HG03565 (cell line): ENCODE results near the gene GATA6.

Experiments used
- ATAC-seq: cut with Tn5 transposase; IDR thresholded peaks from one replicate; pipeline ENCODE4 v1.9.1; 2021; ENCODE audit warnings: mild to moderate bottlenecking, moderate library complexity; ENCODE audit not compliant: unreplicated experiment

Gene GATA6

DNA sequence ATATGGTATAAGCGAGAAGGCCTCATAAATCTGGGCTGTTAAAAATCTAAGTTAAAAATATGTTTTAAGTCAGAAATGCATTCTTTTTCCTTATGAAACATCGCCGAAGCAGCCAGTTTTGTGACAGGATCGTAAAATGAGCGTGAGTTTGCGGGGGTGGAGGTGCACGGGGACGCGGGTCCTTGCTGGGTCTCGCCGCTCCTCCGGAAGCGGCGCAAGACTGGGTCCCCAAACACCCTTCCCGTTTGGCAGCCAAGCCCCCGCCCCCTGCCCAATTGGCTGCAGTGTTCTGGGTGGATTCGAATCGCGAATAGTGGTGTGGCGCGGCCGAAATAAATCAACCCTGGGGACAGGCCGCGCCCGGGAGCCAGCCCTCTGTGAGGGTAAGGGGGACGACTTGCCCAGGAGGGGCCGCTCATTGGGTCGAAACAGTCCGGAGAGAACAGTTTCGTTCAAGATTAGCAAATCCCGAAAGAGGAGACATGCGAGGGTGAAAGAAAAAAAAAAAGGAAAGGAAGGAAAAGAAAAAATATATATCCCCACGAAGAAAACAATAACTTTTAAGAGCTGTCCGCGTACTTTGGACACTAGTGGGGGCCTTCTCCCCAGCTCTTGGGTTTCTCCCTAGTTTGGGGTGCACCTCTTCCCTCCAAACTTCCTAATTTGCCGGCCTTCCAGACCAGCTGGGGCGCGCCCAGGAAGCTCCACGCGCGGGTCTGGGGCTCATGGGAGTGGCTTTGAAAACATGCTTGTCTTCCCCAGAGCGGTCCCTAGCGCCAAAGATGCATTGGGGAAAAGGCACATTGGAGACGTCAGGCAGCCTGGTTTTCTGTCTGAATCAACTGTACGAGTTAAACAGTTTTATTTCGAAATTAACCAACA is 3.1 kb upstream of the GATA6 start:
- ATAC-seq: no peak

DNA sequence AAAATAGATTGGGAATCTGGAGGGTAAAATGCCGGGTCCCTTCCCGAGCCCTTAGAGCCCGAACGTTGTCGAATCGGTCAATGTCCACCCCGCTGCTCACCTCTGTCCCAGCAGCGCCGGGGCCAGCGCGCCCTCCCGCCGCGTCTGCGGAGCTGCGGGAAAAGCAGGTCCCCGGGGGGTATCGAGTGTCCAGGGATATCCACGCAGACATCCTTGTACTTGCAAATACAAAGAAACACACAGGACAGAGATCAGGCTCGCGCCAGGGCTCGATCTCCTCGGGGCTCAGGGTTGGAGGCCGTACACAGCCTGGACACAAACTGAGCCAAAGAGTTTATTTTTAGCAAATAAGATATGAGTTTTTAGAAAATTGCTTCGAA is 2.3 kb upstream of the GATA6 start:
- ATAC-seq: no peak

- no peak for ATAC-seq
These were observed 1.7 kb upstream of the GATA6 start for GRCh38 chr18:22167471-22168241.

GRCh38 chr18:22168360-22168921 is 948 bp upstream of the GATA6 start:
- no peak for ATAC-seq

DNA sequence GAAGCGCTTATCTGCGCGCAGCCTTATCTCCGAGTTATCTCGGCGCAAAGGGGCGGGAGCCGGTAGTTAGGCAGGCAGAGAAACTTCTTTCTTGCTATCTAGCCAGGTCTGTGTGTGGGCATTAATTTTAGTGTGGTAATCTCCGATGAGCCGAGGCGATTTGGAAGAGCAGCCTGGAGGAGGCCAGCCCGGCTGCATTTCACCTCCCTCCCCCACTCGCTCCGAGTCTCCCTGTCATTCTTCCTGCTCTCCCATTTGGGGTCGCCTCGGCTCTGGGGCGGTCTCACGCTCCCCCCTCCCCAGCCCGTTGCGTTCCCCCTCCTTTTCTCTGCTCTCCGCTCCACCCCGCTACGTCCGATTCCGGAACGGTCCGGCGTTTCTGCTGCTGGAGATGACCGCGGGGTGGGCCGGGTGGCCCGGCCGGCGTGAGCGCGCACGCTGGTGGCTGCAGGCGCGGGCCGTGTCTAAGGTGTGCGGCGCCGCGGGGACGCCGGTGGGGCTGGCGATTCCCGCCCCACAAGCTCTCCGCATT is 566 bp downstream of the GATA6 start:
- no peak for ATAC-seq

DNA sequence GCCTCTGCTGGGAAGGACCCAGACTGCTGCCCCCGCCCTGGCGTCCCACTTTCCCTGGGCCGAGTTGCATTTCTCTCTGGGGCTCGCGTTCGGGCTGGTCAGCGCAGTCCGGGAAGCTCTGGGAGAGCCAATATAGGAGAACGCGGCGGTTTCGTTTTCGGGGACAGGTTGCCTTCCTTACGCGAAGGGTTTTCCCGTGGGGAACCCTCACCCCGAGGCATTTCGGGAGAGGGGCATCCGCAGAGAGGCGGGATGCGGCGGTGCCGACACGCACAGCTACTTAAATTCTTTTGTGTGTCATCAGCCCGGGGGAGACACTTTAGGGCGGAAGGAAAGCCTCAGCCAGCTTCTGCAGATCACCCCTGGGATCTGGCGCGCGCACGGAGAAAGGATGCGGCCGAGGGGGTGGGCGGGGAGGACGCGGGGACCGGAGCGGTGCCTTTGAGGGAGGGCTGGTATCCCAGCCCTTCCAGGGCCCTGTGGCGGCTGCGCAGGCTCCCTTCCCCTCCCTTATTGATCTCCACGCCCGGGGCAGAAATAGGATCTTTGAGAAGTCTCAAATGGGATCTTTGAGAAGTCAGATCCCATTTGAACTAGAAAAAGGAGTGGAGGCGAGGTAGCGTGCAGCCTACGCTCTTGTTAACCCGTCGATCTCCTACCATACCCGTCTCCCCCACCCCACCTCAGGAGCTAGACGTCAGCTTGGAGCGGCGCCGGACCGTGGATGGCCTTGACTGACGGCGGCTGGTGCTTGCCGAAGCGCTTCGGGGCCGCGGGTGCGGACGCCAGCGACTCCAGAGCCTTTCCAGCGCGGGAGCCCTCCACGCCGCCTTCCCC is 1.2 kb downstream of the GATA6 start:
- no peak for ATAC-seq

GRCh38 chr18:22171258-22172119 is 2.1 kb downstream of the GATA6 start:
- ATAC-seq: no peak

DNA sequence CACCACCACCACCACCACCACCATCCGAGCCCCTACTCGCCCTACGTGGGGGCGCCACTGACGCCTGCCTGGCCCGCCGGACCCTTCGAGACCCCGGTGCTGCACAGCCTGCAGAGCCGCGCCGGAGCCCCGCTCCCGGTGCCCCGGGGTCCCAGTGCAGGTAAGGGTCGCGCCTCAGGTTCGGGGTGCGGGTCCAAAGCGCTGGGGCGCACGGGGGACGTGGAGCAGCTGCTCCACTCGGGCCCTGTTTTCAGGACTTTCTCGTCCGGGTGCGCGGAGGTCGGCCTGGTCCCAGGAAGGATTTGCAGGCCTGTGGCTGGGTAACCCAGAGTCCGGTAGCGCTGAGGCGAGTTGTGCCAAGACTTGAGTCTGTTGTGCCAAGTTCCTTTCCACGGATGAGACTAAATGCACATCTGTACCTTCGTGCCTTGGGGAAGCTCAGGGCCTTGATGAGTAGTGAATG is 2.8 kb downstream of the GATA6 start:
- ATAC-seq: no peak

DNA sequence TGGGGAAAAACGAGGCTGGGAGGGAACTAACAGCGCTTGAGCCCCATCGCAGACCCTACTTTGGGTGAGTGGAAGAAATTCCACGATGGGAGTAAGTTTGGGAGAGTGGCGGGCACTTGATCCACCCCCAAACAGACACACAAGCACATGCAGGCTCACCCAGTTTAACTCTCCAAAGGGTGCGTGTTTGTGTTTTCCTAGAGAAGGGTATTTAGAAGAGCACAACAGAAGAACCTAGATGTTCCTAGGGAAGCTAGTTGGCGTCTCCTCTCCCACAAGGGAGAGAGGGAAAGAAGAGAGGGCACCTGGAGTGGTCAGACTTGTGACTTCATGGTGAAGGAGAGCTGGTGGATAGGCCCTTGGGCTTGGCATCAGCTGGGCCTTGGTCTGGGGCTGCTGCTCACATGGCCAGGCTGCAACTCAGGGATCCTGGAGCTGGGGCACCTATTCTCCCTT is 3.2 kb downstream of the GATA6 start:
- ATAC-seq: no peak

DNA sequence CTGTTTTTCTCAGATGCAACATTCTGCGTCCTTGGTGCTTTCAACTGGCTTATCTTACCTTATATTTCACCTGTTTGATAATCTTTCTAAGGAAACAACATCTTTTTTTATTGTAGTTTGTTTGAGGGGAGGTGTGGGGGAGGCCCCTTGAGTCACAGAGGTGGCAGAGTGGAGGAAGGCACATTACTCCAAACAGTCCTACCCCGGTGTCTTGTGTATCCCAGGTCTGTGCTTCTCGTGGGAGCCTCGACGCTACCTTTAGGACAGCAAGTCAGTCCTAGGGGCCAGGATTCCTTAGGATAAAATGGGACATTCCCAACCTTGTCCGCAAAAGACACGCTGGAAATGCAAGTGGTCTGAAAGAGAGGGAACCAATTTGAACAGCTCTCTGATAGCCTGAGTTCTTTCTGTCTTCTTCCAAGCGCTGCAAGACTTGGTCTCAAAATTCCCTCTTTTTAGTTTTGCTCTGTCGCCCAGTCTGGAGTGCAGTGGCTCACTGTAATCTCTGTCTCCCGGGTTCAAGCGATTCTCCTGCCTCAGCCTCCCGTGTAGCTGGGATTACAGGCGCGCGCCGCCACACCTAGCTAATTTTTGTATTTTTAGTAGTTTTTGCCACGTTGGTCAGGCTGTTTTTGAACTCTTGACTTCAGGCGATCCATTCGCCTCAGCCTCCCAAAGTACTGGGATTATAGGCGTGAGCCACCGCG is 4.0 kb downstream of the GATA6 start:
- ATAC-seq: no peak

DNA sequence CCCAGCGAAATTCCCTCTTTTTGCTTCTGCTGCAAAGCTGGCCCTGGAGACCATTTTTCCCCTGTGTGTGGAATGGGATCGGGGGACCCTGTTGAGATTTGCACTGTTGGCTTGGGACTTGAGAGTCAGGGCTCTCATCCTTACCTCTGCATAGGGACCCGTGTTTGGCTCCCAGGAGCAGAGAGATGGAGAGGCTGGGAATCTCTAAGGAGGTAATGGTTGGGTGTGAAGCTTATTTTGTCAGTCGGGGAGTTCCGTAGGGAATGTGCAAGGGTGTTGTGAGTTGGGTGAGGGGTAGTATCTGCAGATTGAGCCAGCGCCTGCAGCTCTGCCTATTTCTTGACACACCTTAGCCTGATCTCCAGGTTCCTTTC is 4.5 kb downstream of the GATA6 start:
- ATAC-seq: no peak

DNA sequence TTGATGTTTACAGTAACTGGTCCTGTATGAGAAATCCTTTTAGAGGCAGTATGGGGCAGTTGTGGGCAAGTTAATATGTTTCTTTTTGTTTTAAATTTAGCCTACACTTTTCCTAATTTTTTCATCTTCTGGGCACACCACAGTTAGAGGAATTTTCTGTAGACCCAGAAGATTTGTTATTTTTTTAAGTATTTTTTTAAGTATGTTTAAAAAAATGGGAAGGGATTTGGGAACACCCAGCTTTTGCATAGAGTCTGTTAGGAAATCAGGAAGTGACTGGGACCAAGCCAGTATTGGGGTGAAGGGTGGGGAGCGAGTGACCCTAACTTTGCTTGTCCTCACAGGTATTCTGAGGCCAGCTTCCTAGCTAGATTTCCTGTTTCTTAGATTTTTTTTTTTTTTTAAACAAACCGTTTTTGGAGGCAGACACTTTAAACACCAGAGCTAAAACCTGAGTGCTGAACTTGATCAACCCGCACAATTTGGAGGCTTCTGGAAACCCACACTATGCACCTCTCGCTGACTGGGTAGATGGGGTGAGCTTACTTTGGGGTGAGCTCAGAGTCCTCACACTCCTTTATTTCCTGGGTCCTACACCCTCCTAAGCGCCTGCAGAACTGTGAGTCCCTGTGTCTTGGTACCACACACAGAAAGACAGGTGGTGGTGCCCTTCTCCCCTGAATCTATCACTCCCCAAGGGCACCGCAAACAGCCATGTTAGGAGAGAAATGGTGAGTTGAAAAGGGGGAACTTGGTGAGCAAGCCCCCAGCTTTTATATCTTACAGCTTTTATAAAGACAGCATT is 5.2 kb downstream of the GATA6 start:
- no peak for ATAC-seq

DNA sequence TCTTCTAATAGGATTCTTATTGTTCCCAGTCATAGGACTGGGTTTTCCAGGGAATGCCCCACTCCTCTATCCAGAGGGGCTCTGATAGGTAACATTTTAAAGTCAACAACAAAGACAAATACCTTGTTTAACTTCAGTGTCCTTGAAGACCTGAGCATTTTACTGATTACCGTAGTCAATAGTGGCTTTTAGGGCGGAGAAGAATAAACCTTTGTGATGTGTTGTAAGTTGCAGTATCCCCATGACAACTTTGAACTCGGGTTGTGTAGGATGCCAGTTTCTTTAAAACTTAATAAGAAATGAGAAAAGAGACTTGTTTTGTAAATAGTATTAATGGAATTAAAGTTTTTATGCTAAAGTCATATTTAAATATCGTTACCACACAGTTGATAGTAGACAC is 6.0 kb downstream of the GATA6 start:
- no peak for ATAC-seq

DNA sequence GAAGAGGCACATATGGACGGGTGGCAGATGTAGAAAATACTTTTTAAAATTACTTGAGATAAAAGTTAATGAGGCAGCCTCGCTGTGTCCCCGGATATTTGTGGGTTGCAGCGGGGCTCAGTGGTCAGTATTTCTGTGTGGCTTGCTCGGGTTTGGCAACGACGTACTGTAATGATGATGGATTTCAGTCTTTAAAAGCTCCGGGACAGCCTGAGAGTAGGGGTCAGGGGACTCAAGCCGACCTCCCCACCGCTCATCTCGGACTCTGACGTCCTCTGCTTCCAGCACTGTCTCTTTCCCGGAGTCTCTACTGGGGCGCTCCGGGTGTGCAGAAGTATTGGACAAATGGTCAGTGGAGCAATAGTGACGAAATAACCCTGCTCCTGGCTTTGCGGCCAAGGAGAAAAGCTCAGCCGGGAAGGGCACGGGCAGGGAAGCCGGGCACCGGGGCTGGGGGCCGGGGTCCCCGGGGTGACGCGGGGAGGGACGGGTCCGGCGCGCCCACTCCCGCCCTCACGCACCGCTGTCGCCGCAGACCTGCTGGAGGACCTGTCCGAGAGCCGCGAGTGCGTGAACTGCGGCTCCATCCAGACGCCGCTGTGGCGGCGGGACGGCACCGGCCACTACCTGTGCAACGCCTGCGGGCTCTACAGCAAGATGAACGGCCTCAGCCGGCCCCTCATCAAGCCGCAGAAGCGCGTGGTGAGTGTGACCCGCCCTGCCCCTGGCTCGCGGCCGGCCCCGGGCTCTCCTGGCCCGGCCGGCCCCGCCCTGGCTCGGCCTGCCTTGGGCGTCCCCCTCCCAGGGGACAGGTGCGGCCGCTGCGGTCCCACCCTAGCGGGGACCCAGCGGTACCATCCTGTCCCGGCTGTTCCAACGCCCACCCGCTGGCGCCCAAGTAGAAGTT is 7.3 kb downstream of the GATA6 start:
- no peak for ATAC-seq

GRCh38 chr18:22177327-22177871 is 8.0 kb downstream of the GATA6 start:
- no peak for ATAC-seq

DNA sequence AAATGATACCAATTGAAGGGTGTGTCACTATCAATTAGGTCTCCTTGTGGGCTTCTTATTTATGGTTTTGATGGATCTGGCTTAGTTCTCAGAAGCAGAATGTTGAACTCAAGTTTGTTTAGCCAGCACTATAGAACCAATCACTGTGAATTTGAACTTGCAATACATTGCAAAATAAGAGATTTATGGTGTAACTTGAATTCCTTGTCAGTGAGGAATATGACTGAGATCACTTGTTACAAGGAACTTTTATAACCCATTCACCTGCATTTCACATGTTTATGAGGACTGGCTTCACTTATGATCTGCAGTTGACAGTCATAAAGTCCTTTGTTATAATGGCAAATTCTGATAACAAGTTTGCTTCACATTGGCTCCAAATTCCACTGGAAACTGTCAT is 9.8 kb downstream of the GATA6 start:
- no peak for ATAC-seq

- no peak for ATAC-seq
These were observed 10.2 kb downstream of the GATA6 start for GRCh38 chr18:22179631-22180030.
